OCI-LY1 (cell line): Measurements from ENCODE around the gene SLC6A2.

ENCODE experiments used
- H2AFZ ChIP-seq: fragments of 200-600 bp; sonication (generic), shearing (Covaris generic); 2 replicates; pipeline ENCODE4 v1.6.0; 2014; ENCODE audit warnings: antibody characterized with exemption, mild to moderate bottlenecking, low read length
- H3F3A ChIP-seq: fragments of 200-600 bp; sonication (generic), shearing (Covaris generic); 2 replicates; pipeline ENCODE4 v1.6.0; 2014; ENCODE audit warnings: mild to moderate bottlenecking, antibody characterized with exemption, low read length, moderate library complexity; ENCODE audit not compliant: insufficient read depth
- H3K27ac ChIP-seq: fragments of 200-600 bp; sonication (generic); 2 replicates; pipeline ENCODE4 v1.5.1; 2014; ENCODE audit warnings: low read length, mixed run types, mild to moderate bottlenecking, low read depth; ENCODE audit not compliant: poor library complexity, severe bottlenecking
- H3K27me3 ChIP-seq: fragments of 200-600 bp; sonication (generic); 2 replicates; pipeline ENCODE4 v1.6.0; 2014; ENCODE audit warnings: antibody characterized with exemption, mild to moderate bottlenecking, low read length, moderate library complexity; ENCODE audit not compliant: insufficient read depth
- H3K36me3 ChIP-seq: fragments of 200-600 bp; sonication (generic); 2 replicates; pipeline ENCODE4 v1.6.1; 2014; ENCODE audit warnings: mild to moderate bottlenecking, antibody characterized with exemption, low read length, moderate library complexity, mixed read lengths; ENCODE audit not compliant: insufficient read depth
- H3K4me1 ChIP-seq: fragments of 200-600 bp; sonication (generic); 2 replicates; pipeline ENCODE4 v1.5.1; 2014; ENCODE audit warnings: mild to moderate bottlenecking, low read length, moderate library complexity; ENCODE audit not compliant: insufficient read depth, severe bottlenecking
- H3K4me2 ChIP-seq: fragments of 200-600 bp; sonication (generic), shearing (Covaris generic); 2 replicates; pipeline ENCODE4 v1.6.1; 2014; ENCODE audit warnings: low read length
- H3K4me3 ChIP-seq: fragments of 200-600 bp; sonication (generic); 2 replicates; pipeline ENCODE4 v1.5.1; 2014; ENCODE audit warnings: low read length, low read depth, mild to moderate bottlenecking, mixed read lengths; ENCODE audit not compliant: poor library complexity, severe bottlenecking
- H3K79me2 ChIP-seq: fragments of 200-600 bp; shearing (Covaris generic); 2 replicates; pipeline ENCODE4 v1.6.1; 2016; ENCODE audit warnings: mixed run types, low read length, mixed read lengths; ENCODE audit not compliant: insufficient read depth
- H3K9ac ChIP-seq: fragments of 200-600 bp; sonication (generic), shearing (Covaris generic); 2 replicates; pipeline ENCODE4 v1.6.1; 2014; ENCODE audit warnings: mild to moderate bottlenecking, low read length, mixed read lengths
- H3K9me2 ChIP-seq: fragments of 200-600 bp; sonication (generic), shearing (Covaris generic); 2 replicates; pipeline ENCODE4 v1.6.1; 2014; ENCODE audit warnings: low read depth, mild to moderate bottlenecking, low read length, mixed read lengths
- H3K9me3 ChIP-seq: fragments of 200-600 bp; shearing (Covaris generic); 2 replicates; pipeline ENCODE4 v1.6.1; 2014; ENCODE audit warnings: low read length, mixed read lengths
- H4K20me1 ChIP-seq: fragments of 200-600 bp; sonication (generic), shearing (Covaris generic); 2 replicates; pipeline ENCODE4 v1.6.0; 2016; ENCODE audit warnings: mild to moderate bottlenecking, low read length; ENCODE audit not compliant: insufficient read depth
- CTCF ChIP-seq: fragments of 200-600 bp; sonication (generic), shearing (Covaris generic); IDR thresholded peaks from 2 replicates; pipeline ENCODE4 v1.5.1; 2017; ENCODE audit warnings: mild to moderate bottlenecking, antibody characterized with exemption, low read length, moderate library complexity, mixed read lengths
- EZH2 ChIP-seq: fragments of 200-600 bp; sonication (generic), shearing (Covaris generic); IDR thresholded peaks from 2 replicates; pipeline ENCODE4 v1.8.0; 2017; ENCODE audit warnings: borderline replicate concordance, mixed run types, mild to moderate bottlenecking, antibody characterized with exemption, low read length, moderate library complexity, mixed read lengths

SLC6A2 gene

GRCh38 chr16:55698946-55699345, 43.2 kb downstream of the SLC6A2 start:
- H2AFZ ChIP-seq, result no peak overlapping the region
- no peak overlapping the region for H3K4me3 ChIP-seq
- TF ChIP-seq CTCF, result no peak
- TF ChIP-seq EZH2, result no peak
- H3K36me3 ChIP-seq, result no peaks in the 10 kb centered on the region
- H3K4me2 ChIP-seq, result no peak overlapping the region
- no peaks in the 10 kb centered on the region for H3K79me2 ChIP-seq
- no peak overlapping the region for H3K9ac ChIP-seq
- H3F3A ChIP-seq, result no peaks in the 10 kb centered on the region
- no peaks in the 10 kb centered on the region for H4K20me1 ChIP-seq
- no peaks in the 10 kb centered on the region for H3K27me3 ChIP-seq
- H3K9me2 ChIP-seq, result no peaks in the 10 kb centered on the region
- no peak overlapping the region for H3K27ac ChIP-seq
- H3K9me3 ChIP-seq, result no peaks in the 10 kb centered on the region
- H3K4me1 ChIP-seq, result no peaks in the 10 kb centered on the region

- H3K9me2 ChIP-seq, result no peaks in the 10 kb centered on the region
- no peak overlapping the region for H3K9ac ChIP-seq
- no peak overlapping the region for H3K4me2 ChIP-seq
- no peaks in the 10 kb centered on the region for H3K36me3 ChIP-seq
- H3F3A ChIP-seq, result no peaks in the 10 kb centered on the region
- no peak overlapping the region for H2AFZ ChIP-seq
- no peaks in the 10 kb centered on the region for H3K4me1 ChIP-seq
- no peak overlapping the region for H3K4me3 ChIP-seq
- H3K79me2 ChIP-seq, result no peaks in the 10 kb centered on the region
- TF ChIP-seq EZH2 (no peak), CTCF (no peak)
- H3K27ac ChIP-seq, result no peak overlapping the region
- H4K20me1 ChIP-seq, result no peaks in the 10 kb centered on the region
- H3K9me3 ChIP-seq, result no peaks in the 10 kb centered on the region
- H3K27me3 ChIP-seq, result no peaks in the 10 kb centered on the region
Observed at GRCh38 chr16:55699616-55700015, 43.8 kb downstream of the SLC6A2 start.

- Histone ChIP-seq H4K20me1 (no peaks in the 10 kb centered on the region), H2AFZ (no peak overlapping the region), H3K9ac (no peak overlapping the region), H3K36me3 (no peaks in the 10 kb centered on the region), H3F3A (no peaks in the 10 kb centered on the region), H3K27ac (no peak overlapping the region), H3K4me3 (no peak overlapping the region), H3K27me3 (no peaks in the 10 kb centered on the region), H3K4me1 (no peaks in the 10 kb centered on the region), H3K9me3 (no peaks in the 10 kb centered on the region), H3K9me2 (no peaks in the 10 kb centered on the region), H3K79me2 (no peaks in the 10 kb centered on the region), H3K4me2 (no peak overlapping the region)
- TF ChIP-seq EZH2 (no peak), CTCF (no peak)
Observed at GRCh38 chr16:55700067-55700466, 44.3 kb downstream of the SLC6A2 start.
